Measurements from ENCODE around the gene LRRC27. TPM values are rescaled to one million over a fixed set of nuclear protein-coding genes. Genes with fewer than 3 reads are reported as not detected.

LRRC27 gene
- total RNA-seq, 2 donors from 2014 or later: 11.4 to 22.9 TPM

GRCh38 chr10:132381741-132382140 lies 49.7 kb downstream of the LRRC27 start:
- intact Hi-C loops (cut with DNase I): no loop called here
- Histone ChIP-seq H3K36me3 (no peaks in the 10 kb centered on the region), H3K4me3 (no peak overlapping the region), H3K9me3 (no peaks in the 10 kb centered on the region), H3K27me3 (replicated peaks; ENCODE audit: insufficient read depth) (no peaks in the 10 kb centered on the region), H3K27ac (no peak overlapping the region), H3K4me1 (replicated peaks) (no peaks in the 10 kb centered on the region)
- TF ChIP-seq POLR2AphosphoS5 (IDR thresholded peaks at IDR 0.05) (no peak), POLR2A (IDR thresholded peaks at IDR 0.05) (no peak)
- TF ChIP-seq, protein P1, sequence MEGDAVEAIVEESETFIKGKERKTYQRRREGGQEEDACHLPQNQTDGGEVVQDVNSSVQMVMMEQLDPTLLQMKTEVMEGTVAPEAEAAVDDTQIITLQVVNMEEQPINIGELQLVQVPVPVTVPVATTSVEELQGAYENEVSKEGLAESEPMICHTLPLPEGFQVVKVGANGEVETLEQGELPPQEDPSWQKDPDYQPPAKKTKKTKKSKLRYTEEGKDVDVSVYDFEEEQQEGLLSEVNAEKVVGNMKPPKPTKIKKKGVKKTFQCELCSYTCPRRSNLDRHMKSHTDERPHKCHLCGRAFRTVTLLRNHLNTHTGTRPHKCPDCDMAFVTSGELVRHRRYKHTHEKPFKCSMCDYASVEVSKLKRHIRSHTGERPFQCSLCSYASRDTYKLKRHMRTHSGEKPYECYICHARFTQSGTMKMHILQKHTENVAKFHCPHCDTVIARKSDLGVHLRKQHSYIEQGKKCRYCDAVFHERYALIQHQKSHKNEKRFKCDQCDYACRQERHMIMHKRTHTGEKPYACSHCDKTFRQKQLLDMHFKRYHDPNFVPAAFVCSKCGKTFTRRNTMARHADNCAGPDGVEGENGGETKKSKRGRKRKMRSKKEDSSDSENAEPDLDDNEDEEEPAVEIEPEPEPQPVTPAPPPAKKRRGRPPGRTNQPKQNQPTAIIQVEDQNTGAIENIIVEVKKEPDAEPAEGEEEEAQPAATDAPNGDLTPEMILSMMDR (IDR thresholded peaks at IDR 0.05): no peak
- no peak for DNase-seq (ENCODE audit: low spot score)
- WGBS: 56% methylated on average over 2 of the region's 2 CpGs

GRCh38 chr10:132382231-132382922 lies 50.4 kb downstream of the LRRC27 start:
- H3K27ac ChIP-seq: no peak overlapping the region
- intact Hi-C loops (cut with DNase I): no loop called here
- no peak for DNase-seq (ENCODE audit: low spot score)
- H3K4me3 ChIP-seq: no peak overlapping the region
- no peaks in the 10 kb centered on the region for H3K36me3 ChIP-seq
- TF ChIP-seq POLR2A (IDR thresholded peaks at IDR 0.05) (no peak), POLR2AphosphoS5 (IDR thresholded peaks at IDR 0.05) (no peak)
- TF ChIP-seq, protein P1 (IDR thresholded peaks at IDR 0.05): no peak
- H3K9me3 ChIP-seq: no peaks in the 10 kb centered on the region
- no peaks in the 10 kb centered on the region for H3K27me3 ChIP-seq (replicated peaks; ENCODE audit: insufficient read depth)
- H3K4me1 ChIP-seq (replicated peaks): no peaks in the 10 kb centered on the region
- WGBS: 88% methylated on average over 16 of the region's 16 CpGs

DNA sequence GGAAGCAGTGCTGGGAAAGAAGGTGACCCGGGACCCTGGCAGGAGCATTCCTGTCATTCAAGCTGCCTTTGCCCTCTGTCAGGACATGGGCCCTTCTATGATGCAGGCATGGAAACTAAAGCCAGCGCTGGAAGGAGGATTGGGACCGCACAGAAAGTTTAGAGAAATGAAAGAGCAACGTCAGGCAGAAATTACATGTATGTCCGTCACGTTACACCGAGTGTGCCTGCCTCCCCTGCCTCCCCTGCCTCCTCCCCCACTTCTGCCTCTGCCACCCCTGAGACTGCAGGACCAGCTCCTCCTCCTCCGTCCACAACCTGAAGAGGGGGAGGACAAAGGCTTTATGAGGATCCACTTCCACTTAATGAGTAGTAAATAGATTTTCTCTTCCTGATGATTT lies 51.1 kb downstream of the LRRC27 start:
- no peaks in the 10 kb centered on the region for H3K27me3 ChIP-seq (replicated peaks; ENCODE audit: insufficient read depth)
- no peak overlapping the region for H3K27ac ChIP-seq
- no peaks in the 10 kb centered on the region for H3K36me3 ChIP-seq
- 63% methylated on average over 8 of the region's 8 CpGs for WGBS
- no peaks in the 10 kb centered on the region for H3K4me1 ChIP-seq (replicated peaks)
- intact Hi-C loops (cut with DNase I): no loop called here
- TF ChIP-seq POLR2A (IDR thresholded peaks at IDR 0.05): no peak
- no peak for TF ChIP-seq POLR2AphosphoS5 (IDR thresholded peaks at IDR 0.05)
- TF ChIP-seq, protein P1 (IDR thresholded peaks at IDR 0.05): no peak
- DNase-seq (ENCODE audit: low spot score): no peak
- no peak overlapping the region for H3K4me3 ChIP-seq
- no peaks in the 10 kb centered on the region for H3K9me3 ChIP-seq

DNA sequence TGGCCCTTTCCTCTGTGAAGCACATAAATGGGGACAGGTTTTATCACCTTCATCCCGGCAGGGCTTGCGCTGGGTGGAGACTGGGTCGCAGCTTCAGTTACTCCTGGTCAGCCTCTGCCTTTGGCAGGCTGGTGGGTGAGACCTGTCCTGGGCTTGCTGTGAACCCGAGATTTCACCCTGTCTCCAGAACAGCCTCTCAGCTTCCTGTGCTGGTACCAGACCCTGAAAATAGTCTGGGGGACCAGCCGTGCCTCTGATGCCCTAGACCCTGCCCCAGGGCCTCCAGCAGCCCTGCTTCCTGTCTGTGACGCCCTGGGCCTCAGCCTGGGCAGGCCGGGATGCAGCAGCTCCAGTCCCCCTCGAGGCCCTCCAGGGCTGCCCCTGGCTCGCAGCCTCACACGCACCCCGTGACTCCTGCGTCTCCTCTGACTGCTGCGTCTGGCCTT lies 51.8 kb downstream of the LRRC27 start:
- WGBS: 51% methylated on average over 12 of the region's 13 CpGs
- H3K9me3 ChIP-seq: no peaks in the 10 kb centered on the region
- TF ChIP-seq, protein P1 (IDR thresholded peaks at IDR 0.05): no peak
- no peak for TF ChIP-seq POLR2A (IDR thresholded peaks at IDR 0.05)
- TF ChIP-seq POLR2AphosphoS5 (IDR thresholded peaks at IDR 0.05): no peak
- H3K27ac ChIP-seq: no peak overlapping the region
- H3K36me3 ChIP-seq: no peaks in the 10 kb centered on the region
- H3K4me3 ChIP-seq: no peak overlapping the region
- no peaks in the 10 kb centered on the region for H3K27me3 ChIP-seq (replicated peaks; ENCODE audit: insufficient read depth)
- DNase-seq (ENCODE audit: low spot score): no peak
- intact Hi-C loops (cut with DNase I): no loop called here
- H3K4me1 ChIP-seq (replicated peaks): no peaks in the 10 kb centered on the region

Data from prostate gland (tissue), 2 donors.